COR-L47 (cell line): ENCODE measurements around the gene ARHGAP12.
"Not testable (repeated sequence)": the region's sequence is repeated elsewhere in the genome, so short reads cannot be mapped to it uniquely, and the experiment has no call there.

Experiments used
- DNase-seq: peaks from one replicate; lab custom pipeline; 2025; lab: John Stamatoyannopoulos, UW

The ARHGAP12 gene

DNA sequence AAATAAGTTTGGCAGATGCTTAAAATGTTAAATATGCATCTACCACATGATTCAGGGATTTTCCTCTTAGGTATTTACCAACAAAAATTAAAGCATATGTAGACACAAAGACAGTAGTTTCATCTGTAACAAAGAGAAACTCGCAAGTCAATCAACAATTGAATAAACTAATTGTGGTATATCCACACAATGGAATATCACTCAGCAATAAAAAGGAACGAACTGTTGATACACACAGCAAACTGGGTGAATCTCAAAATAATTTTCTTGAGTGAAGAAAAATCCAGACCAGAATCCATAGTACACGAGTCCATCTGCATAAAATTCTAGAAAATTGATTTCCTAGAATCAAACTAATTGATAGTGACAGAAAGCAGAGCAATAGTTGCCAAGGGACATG, 5.2 kb downstream of the ARHGAP12 start:
- no peak for DNase-seq

GRCh38 chr10:31921031-31921430, 7.6 kb downstream of the ARHGAP12 start:
- no peak for DNase-seq

GRCh38 chr10:31920538-31920937, 8.1 kb downstream of the ARHGAP12 start:
- no peak for DNase-seq

- no peak for DNase-seq
Observed at GRCh38 chr10:31918671-31919409, 9.8 kb downstream of the ARHGAP12 start.

GRCh38 chr10:31914370-31914769, 14.3 kb downstream of the ARHGAP12 start:
- no peak for DNase-seq

GRCh38 chr10:31912898-31913850, 15.5 kb downstream of the ARHGAP12 start:
- DNase-seq, result no peak

DNA sequence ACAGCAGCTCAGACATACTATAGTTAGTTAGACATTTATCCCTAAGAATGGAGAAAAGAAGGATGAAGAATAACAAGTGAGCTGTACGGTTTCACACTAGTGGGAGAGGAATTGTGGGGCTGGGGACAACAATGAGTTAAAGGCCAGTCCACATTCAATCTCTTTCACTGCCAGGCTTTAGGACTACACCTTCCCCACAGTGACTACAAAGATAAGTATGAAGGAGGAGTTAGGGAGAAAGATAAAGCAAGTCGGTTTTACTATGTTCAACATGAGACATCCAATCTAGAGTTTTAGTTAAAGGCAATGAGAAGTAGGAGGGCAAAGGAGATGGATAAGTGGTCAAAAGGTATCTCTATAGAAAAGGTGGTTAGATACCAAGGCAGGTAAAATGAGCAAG, 16.3 kb downstream of the ARHGAP12 start:
- no peak for DNase-seq

- no peak for DNase-seq
Observed at GRCh38 chr10:31910016-31910415, 18.6 kb downstream of the ARHGAP12 start.

GRCh38 chr10:31908157-31908556, 20.5 kb downstream of the ARHGAP12 start:
- DNase-seq, result no peak

DNA sequence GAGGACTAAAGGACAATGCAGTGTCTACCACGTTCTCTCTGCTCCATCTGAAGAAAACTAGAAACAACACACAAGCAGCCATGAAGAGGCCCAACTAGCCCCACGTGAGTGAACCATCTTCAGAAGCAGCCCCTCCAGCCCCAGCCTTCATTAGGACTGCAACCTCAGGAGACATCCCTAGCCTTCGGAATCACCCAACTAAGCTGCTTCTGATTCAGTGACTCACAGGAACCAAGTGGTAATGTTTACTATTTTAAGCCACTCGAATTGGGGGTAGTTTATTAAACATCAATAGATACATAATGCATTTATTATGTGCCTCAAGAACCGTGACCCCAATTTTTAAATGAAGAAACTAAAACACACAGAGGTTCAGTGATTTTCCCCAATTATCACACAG, 22.6 kb downstream of the ARHGAP12 start:
- DNase-seq, result no peak

GRCh38 chr10:31905586-31905985, 23.0 kb downstream of the ARHGAP12 start:
- DNase-seq, result no peak

- DNase-seq, result no peak
Observed at GRCh38 chr10:31902625-31903024, 26.0 kb downstream of the ARHGAP12 start.

DNA sequence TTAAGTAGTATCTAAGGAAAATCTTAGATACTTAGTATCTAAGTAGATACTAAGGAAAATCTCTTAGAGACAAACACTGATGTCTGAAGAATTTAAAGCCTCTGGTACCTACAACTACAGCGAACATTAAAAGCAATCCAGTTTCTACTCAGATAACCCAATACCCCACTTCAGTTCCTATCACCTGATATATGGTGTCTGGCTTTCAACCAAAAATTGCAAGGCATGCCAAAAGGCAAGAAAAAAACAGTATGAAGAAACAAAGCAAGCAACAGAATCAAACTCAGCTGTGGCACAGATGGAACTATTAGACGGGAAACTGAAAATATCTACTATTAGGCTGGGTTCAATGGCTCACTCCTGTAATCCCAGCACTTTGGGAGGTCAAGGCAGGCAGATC, 31.1 kb downstream of the ARHGAP12 start:
- no peak for DNase-seq

GRCh38 chr10:31896968-31897384, 31.7 kb downstream of the ARHGAP12 start:
- no peak for DNase-seq

DNA sequence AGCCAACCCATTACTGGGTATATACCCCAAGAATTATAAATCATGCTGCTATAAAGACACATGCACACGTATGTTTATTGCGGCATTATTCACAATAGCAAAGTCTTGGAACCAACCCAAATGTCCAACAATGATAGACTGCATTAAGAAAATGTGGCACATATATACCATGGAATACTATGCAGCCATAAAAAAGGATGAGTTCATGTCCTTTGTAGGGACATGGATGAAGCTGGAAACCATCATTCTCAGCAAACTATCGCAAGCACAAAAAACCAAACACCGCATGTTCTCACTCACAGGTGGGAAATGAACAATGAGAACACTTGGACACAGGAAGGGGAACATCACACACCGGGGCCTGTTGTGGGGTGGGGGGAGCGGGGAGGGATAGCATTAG, 32.9 kb downstream of the ARHGAP12 start:
- not testable (repeated sequence) for DNase-seq

DNA sequence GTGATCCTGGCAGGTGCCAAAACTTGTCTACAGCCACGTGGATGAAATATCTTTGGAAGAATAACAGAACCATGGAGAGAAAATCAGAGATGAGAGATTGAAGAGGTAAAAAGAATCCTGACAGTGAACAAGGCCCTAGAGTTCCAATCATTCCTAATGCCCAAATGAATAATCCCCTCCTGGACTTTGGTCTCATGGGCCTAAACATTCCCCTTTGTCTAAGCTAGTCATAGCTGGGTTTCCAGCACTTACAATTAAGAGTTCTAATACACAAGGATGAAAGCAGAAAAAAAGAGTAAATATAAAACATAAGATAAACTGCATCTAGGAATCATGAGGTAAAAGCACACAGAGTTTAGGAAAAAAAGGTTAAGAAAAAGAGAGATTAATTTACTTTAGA, 40.2 kb downstream of the ARHGAP12 start:
- no peak for DNase-seq

DNA sequence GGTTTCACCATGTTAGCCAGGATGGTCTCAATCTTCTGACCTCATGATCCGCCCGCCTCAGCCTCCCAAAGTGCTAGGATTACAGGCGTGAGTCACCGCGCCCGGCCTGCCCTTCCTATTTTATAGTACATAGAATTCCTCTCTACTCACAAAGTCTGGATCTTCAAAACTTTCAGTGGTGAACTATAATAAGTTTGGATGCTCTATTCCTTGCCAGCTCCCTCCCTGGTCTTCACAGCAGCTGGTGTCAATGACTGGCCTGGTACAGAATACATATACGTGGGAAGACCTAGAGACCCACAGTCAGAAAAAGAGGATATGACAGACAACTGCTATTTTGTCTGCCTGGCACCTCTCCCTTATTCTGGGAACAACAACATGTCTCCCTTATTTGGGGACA, 40.8 kb downstream of the ARHGAP12 start:
- no peak for DNase-seq

- DNase-seq, result no peak
Observed at GRCh38 chr10:31886885-31887284, 41.7 kb downstream of the ARHGAP12 start.

- DNase-seq, result no peak
Observed at GRCh38 chr10:31885971-31886370, 42.7 kb downstream of the ARHGAP12 start.

DNA sequence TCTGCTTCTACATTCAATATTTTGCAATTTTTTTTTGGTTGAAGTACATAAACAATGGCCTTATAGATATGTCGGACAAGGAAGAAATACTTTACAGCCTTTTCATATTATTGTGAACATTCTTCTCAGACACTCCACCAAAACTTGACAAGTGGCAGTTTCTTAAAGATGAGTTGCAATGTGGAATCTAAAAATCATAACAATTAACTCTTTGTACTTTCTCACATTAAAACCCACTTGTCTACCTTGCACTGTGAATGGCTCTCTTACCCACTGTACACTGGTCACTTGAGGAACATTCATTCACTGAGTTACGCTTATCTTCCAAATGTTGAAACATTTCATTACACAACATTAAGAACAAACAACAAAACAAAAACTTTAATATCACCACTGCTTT, 44.2 kb downstream of the ARHGAP12 start:
- DNase-seq, result no peak

DNA sequence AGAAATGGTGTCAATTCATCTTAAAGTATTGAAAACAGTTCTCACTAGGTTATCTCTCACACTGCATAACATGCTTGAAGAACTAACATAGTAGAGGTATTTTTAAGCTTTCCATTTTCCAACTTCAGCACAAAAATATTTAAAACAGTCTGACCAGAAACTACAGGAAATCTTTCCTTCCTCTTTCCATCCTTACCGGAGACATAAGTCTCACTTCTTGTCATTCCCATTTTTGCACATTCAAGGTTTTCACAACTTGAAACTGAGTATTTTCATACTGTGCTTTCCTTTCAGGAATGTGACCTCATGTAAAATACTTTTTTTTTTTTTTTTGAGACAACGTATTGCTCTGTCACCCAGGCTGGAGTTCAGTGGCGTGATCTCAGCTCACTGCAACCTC, 45.2 kb downstream of the ARHGAP12 start:
- DNase-seq, result no peak

GRCh38 chr10:31878486-31878885, 50.1 kb downstream of the ARHGAP12 start:
- DNase-seq, result no peak

GRCh38 chr10:31876652-31877352, 51.8 kb downstream of the ARHGAP12 start:
- no peak for DNase-seq
